Airway epithelial cell (primary cell): ENCODE measurements around the gene ACTR1B. TPM values are rescaled to one million over a fixed set of nuclear protein-coding genes. Genes with fewer than 3 reads are reported as not detected.

Source experiments
- total RNA-seq: library from RNA; depleted of rRNA; stranded (reverse); fragments of >200 nt; gene quantifications from 2 replicates; pipeline ENCODE4 v1.2.3, GENCODE V29; 2015

Gene ACTR1B
- 25.7 and 35.3 TPM in 2 replicates for total RNA-seq

GRCh38 chr2:97663962-97664635, at the start of gene ACTR1B:
TSS of gene ACTR1B (minus strand) at chr2:97664044. CDS start at chr2:97663890, 154 bp downstream.

GRCh38 chr2:97669448-97669847, 5.6 kb upstream of the ACTR1B start, which contains the start of gene C2orf92:
TSS of gene C2orf92 (plus strand) at chr2:97669713. CDS start at chr2:97669789, 76 bp downstream.

GRCh38 chr2:97645695-97646629, 17.9 kb downstream of the ACTR1B start, which contains the start of gene COX5B:
TSS of gene COX5B (plus strand) at chr2:97646062. CDS start at chr2:97646087, 25 bp downstream.

Other genes starting within 250 kb of the ACTR1B start
- gene ANKRD36B, start 74.2 kb downstream of the ACTR1B start, total RNA-seq: 4.7 and 7.5 TPM in 2 replicates
- gene COX5B, start 18.0 kb downstream of the ACTR1B start, total RNA-seq: 488 and 502 TPM in 2 replicates
- 0.60 and 0.85 TPM in 2 replicates for gene C2orf92, start 5.7 kb upstream of the ACTR1B start, total RNA-seq
- not detected in 2 replicates for gene ZAP70, start 49.5 kb upstream of the ACTR1B start, total RNA-seq